Transverse colon (tissue), 4 donors: ENCODE data around the gene INPP4B.

Source experiments
- EP300 ChIP-seq: sonication (generic); formaldehyde crosslinking; IDR thresholded peaks from one replicate; pipeline ENCODE4 v1.6.1; 2017; ENCODE audit warnings: antibody characterized with exemption, low read depth
- POLR2A ChIP-seq: fragments of 450-650 bp; IDR thresholded peaks from one replicate; pipeline ENCODE4 v1.6.1; 2016; ENCODE audit warnings: antibody characterized with exemption, mild to moderate bottlenecking, moderate library complexity
- POLR2AphosphoS5 ChIP-seq, 3 donors: sonication (generic); formaldehyde crosslinking; IDR thresholded peaks; one replicate each; pipeline ENCODE4 v1.6.1; 2016; ENCODE audit warnings: antibody characterized with exemption in 3 of 3
- TF ChIP-seq, protein P1 (sequence below), 5 experiments: fragments of 200-600 bp in 3 of 5; fragments of 450-650 bp in 2 of 5; sonication (generic) in 3 of 5; IDR thresholded peaks; 1 replicate in 2 of 5; 2 replicates in 3 of 5; pipeline ENCODE4 v1.5.1; 2016 to 2017; ENCODE audit warnings: antibody characterized with exemption in 5 of 5, inconsistent platforms in 3 of 5, mild to moderate bottlenecking in 2 of 5, moderate library complexity in 1 of 5

DNA sequence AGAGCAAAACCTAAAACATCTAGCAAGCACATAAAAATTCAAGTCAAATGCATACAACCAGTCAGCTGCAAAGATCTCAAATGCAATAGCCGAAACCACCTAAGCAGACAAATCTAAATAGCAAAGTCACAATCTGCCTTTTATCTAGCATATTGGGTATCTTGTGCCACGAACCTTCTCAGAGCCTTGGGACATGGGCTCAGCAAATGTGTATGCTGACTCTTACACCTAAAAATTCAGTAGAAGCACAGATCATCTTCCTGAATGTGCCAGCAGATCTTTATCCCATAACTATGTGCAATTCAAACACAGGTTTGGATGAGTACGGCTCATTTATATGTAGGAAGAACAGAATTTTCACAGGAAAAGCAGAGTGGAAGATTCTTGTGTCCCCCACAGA is 492.1 kb downstream of the INPP4B start:
- TF ChIP-seq EP300 (no peak), POLR2AphosphoS5 (IDR thresholded peaks at IDR 0.05) (no peak), POLR2A (no peak)
- TF ChIP-seq, protein P1, sequence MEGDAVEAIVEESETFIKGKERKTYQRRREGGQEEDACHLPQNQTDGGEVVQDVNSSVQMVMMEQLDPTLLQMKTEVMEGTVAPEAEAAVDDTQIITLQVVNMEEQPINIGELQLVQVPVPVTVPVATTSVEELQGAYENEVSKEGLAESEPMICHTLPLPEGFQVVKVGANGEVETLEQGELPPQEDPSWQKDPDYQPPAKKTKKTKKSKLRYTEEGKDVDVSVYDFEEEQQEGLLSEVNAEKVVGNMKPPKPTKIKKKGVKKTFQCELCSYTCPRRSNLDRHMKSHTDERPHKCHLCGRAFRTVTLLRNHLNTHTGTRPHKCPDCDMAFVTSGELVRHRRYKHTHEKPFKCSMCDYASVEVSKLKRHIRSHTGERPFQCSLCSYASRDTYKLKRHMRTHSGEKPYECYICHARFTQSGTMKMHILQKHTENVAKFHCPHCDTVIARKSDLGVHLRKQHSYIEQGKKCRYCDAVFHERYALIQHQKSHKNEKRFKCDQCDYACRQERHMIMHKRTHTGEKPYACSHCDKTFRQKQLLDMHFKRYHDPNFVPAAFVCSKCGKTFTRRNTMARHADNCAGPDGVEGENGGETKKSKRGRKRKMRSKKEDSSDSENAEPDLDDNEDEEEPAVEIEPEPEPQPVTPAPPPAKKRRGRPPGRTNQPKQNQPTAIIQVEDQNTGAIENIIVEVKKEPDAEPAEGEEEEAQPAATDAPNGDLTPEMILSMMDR (IDR thresholded peaks at IDR 0.05): no peak
